GM19035 (cell line): ENCODE results near the gene FBXO3.

ENCODE experiments used
- ATAC-seq: cut with Tn5 transposase; IDR thresholded peaks from one replicate; pipeline ENCODE4 v1.9.1; 2021; ENCODE audit not compliant: unreplicated experiment

Gene FBXO3

DNA sequence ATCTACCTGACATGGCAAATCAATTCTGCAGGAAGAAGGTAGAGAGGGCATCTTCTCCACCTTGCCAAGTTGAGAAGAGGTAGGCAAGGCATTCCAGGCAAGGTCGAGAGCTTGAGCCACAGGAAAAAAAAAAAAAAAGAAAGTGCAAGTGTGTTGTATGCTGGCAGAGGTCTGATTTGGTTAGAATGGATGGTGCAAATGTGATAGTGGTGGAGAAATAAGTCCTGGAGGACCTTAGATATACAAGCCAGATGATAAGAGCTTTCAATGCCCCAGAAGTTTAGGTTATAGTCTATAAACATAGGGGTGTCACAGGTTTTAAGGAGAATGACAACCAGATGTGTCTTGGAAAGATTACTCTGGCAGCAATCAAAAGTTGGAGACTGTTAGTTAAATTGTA, 1.4 kb downstream of the FBXO3 start:
- no peak for ATAC-seq

DNA sequence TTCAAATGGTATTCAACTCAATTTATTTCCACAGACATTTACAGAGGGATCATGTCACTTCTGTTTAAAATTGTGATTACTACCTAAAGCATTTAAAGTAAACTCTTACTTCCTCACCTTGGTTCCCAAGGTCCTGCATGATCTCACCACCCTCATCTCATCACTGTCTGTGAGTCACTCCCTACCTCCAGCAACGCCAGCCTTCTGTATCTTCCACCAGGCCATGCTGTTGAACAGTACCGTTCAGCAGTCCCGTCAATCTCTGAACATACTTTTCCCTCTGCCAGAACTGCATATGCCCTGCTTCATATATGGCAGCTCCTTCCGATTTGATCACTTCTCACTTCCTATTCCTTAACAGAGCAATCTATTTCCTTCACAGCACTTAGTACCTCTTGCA, 2.0 kb downstream of the FBXO3 start:
- ATAC-seq = no peak

- no peak for ATAC-seq
Observed at GRCh38 chr11:33770236-33770635, 4.1 kb downstream of the FBXO3 start.

- no peak for ATAC-seq
Observed at GRCh38 chr11:33769542-33769941, 4.8 kb downstream of the FBXO3 start.

DNA sequence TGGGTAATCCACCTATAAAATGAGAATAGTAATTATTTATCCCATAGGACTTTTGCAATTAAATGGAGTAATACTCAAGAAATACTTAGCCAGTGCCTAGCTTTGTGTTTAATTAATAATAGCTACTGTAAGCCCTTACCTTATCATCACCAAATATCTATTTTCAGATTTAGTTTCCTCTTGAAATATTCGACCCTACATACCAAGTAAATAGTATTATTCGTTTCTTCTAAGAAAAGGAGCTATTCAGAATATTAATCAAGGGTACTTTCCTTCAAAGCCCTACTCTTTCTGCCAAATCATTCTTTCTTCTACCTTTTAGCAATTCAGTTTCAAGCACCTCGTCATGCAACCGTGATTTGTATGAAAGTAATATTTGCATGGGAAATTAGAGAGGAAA, 6.7 kb downstream of the FBXO3 start:
- no peak for ATAC-seq

- no peak for ATAC-seq
Observed at GRCh38 chr11:33766085-33766484, 8.2 kb downstream of the FBXO3 start.

DNA sequence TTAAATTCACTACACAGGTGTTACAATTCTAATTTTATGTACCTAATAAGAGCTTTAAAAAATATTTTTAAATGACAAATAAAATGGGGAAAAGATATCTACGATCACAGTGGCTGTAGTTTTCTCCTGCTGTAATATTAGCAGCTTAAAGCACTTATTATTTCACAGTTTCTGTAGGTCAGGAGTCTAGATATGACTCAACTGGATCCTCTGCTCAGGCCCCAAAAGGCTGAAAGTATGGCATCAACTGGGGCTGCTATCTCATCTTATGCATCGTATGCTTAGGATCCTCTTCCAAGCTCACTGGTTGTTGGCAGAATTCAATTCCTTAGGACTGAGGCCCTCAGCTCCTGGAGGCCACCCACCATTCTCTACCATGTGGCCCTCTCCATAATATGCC, 12.8 kb downstream of the FBXO3 start:
- ATAC-seq = peak; percentile 78

- peak; percentile 99 for ATAC-seq
Observed at GRCh38 chr11:33753304-33753967, 20.9 kb downstream of the FBXO3 start.

- no peak for ATAC-seq
Observed at GRCh38 chr11:33751878-33752277, 22.4 kb downstream of the FBXO3 start.

DNA sequence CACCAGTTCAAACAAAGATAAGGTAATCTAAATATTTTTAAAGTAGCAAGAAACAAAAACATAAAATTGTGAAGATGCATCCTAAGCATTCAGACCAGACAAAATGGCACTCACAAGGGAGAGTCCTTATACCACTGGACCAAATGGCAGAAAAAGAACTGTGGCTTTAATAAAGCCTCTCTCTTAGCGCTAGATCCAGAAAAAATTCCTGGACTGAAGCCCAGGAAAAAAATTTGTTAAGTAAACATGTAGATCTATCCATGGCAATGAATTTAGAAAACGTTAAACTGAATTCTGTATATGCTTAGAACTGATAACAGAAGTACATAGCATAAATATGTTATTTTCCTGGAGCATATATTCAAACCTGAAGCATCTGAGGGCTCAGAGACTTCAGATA, 26.3 kb downstream of the FBXO3 start:
- ATAC-seq = no peak

DNA sequence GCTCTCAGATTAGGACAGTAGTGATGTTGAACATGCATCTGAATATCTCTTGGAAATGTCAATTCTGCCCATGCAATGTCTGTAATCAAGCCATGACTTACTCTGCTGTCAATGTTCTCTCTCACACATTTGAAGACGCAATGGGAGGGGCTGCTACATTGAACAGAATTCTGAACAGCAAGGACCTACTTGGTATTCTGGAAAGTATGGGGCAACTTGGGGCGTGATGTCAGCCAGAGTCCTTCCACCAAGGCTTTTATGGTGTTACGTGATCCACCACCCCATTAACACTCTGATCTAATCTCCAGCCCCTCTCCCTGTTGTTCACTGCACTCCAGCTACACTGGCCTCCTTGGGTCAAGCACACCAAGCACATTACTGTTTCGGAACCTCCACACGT, 31.0 kb downstream of the FBXO3 start:
- ATAC-seq = no peak

DNA sequence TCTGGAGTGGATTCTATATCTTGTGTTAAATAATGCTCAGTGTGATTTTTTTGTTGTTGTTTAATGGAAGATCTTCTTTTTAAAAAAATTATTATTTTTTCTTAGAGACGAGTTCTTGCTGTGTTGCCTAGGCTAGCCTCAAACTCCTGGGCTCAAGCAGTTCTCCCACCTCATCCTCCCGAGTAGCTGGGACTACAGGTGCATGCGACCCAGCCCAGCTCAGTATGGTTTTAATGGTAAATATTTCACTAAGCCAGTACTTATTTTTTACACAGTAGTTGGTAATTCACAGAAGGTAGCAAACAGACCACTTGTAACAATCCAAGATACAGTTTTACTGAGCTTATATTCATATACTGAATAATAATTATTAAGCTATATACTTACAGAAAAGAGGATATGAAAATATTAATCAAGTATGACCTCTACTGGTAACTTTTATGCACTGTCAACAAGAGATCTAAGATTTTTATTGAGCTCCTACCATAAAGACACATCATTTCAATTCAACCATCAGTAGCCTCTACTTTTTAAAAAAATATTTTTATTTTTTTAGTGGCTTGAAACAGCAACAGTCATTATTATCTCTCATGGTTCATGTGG, 32.0 kb downstream of the FBXO3 start:
- no peak for ATAC-seq

DNA sequence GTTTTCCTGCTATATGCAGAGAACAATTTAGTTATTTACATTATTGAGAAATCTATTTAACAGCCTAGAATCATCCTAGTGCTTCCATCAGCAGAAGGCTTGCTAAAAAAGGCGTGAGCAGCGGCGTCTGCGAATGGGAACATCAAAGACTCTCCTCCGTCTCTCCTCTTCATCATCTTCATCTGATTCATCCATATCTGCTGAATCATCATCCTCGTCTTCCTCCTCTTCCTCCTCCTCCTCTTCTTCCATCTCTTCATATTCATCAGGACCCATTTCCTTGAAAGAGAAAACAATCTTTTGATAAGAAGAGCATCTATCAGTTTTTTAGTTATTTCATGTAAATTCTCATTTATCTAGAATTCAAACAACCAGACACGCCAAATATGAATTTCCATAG, 32.5 kb downstream of the FBXO3 start:
- no peak for ATAC-seq

- ATAC-seq = no peak
Observed at GRCh38 chr11:33737362-33737821, 36.9 kb downstream of the FBXO3 start.

DNA sequence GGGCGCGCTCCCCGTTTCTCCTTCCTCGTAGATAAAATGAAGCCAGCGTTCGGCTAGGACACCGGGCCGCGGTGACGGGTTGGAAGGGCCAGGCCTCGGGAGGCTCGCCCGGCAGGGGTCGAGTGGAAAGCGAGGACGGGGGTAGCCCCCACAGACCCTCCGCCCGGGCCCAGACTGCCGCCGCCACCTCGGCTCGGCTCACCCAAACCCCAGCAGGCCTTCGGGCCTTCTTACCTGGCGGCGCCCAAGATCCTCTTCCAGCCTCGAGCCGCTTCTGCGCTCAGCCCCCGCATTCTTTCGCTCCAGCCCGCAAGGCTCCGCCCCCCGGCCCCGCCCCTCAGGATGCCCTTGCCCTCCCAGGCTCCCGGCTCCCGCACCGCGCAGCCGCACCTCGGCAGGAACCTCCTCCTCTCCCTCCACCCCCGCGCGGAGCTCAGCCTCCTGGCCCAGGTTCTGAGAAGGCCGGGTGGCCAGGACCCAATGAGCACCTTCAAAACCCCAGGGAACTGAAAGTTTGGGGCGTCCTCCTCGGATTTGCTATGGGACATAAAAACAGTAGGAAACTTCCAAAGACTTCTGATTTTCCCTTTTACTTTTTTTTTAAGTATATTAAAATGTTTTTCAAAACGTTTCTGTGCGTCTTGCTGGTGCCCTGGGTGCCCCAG, 38.0 kb downstream of the FBXO3 start, which contains the start of gene CD59:
Gene CD59, minus strand, starts transcription at position 276 of the 665 bp plus-strand sequence. CDS start 13,978 bp downstream, outside the sequence.
- ATAC-seq = peak; percentile 62

- ATAC-seq = peak; percentile 63
Observed at GRCh38 chr11:33735271-33736147, 38.8 kb downstream of the FBXO3 start.

GRCh38 chr11:33734441-33735270, 39.7 kb downstream of the FBXO3 start:
- ATAC-seq = no peak

- ATAC-seq = no peak
Observed at GRCh38 chr11:33733980-33734379, 40.3 kb downstream of the FBXO3 start.

- no peak for ATAC-seq
Observed at GRCh38 chr11:33731723-33732531, 42.4 kb downstream of the FBXO3 start.

GRCh38 chr11:33730716-33731115, 43.6 kb downstream of the FBXO3 start:
- ATAC-seq = no peak
